ENCODE data around the gene TFAM.

Gene TFAM

GRCh38 chr10:58373442-58373827 lies 11.8 kb upstream of the TFAM start:
- TF ChIP-seq CTCF (conservative IDR thresholded peaks at IDR 0.05) (no peak), ZFX (IDR thresholded peaks at IDR 0.05) (no peak)
- no peak overlapping the region for H3K27ac ChIP-seq

GRCh38 chr10:58382489-58382995 lies 2.7 kb upstream of the TFAM start:
- no peak overlapping the region for H3K27ac ChIP-seq
- no peak for TF ChIP-seq ZFX (IDR thresholded peaks at IDR 0.05)
- no peak for TF ChIP-seq CTCF (conservative IDR thresholded peaks at IDR 0.05)

GRCh38 chr10:58384095-58384494 lies 1.1 kb upstream of the TFAM start:
- no peak overlapping the region for H3K27ac ChIP-seq
- TF ChIP-seq ZFX (IDR thresholded peaks at IDR 0.05) = no peak
- TF ChIP-seq CTCF (conservative IDR thresholded peaks at IDR 0.05) = no peak

GRCh38 chr10:58384544-58384998 lies 639 bp upstream of the TFAM start:
- no peak for TF ChIP-seq CTCF (conservative IDR thresholded peaks at IDR 0.05)
- TF ChIP-seq ZFX (IDR thresholded peaks at IDR 0.05) = no peak
- peak overlapping the region; percentile 91 for H3K27ac ChIP-seq

- H3K27ac ChIP-seq = peak overlapping the region; percentile 91
- TF ChIP-seq ZFX (IDR thresholded peaks at IDR 0.05) (peak; percentile 51; the same call in 1 of the 2 replicates), CTCF (conservative IDR thresholded peaks at IDR 0.05) (no peak)
These were observed 538 bp downstream of the TFAM start for GRCh38 chr10:58385784-58386112.

GRCh38 chr10:58389024-58389423 lies 3.8 kb downstream of the TFAM start:
- H3K27ac ChIP-seq = no peak overlapping the region
- no peak for TF ChIP-seq CTCF (conservative IDR thresholded peaks at IDR 0.05)
- no peak for TF ChIP-seq ZFX (IDR thresholded peaks at IDR 0.05)

GRCh38 chr10:58393317-58393716 lies 8.1 kb downstream of the TFAM start:
- no peak for TF ChIP-seq ZFX (IDR thresholded peaks at IDR 0.05)
- TF ChIP-seq CTCF (conservative IDR thresholded peaks at IDR 0.05) = peak; percentile 13; the same call in 1 of the 2 replicates
- no peak overlapping the region for H3K27ac ChIP-seq

Data from C4-2B (cell line).